ENCODE data around the gene ENDOD1.

The ENDOD1 gene

GRCh38 chr11:95085117-95085816 is 4.4 kb upstream of the ENDOD1 start:
- POLR2A ChIA-PET, result no interaction called here
- DNase-seq, result no peak

GRCh38 chr11:95086151-95086550 is 3.5 kb upstream of the ENDOD1 start:
- Histone ChIP-seq H3K36me3 (ENCODE audit: control insufficient read depth in 4 of 4, insufficient read depth in 4 of 4, low read length in 3 of 4) (no peaks in the 10 kb centered on the region), H3K9me3 (ENCODE audit: control extremely low read depth in 1 of 5, control insufficient read depth in 4 of 5, insufficient read depth in 2 of 5, low read depth in 1 of 5, low read length in 4 of 5) (no peaks in the 10 kb centered on the region), H3K27me3 (replicated peaks in 2 of 5; ENCODE audit: control insufficient read depth in 4 of 5, insufficient read depth in 5 of 5, low read length in 4 of 5) (no peaks in the 10 kb centered on the region), H3K4me1 (ENCODE audit: control extremely low read depth in 1 of 4, control insufficient read depth in 4 of 4, insufficient read depth in 4 of 4, low read length in 3 of 4) (peaks cover 5 to 21% (median 16%) of the 10 kb centered on the region in 4 experiments), H3K27ac (ENCODE audit: insufficient read depth in 1 of 2, low read depth in 1 of 2, low read length in 2 of 2, poor library complexity in 1 of 2, severe bottlenecking in 2 of 2) (no peak overlapping the region), H3K4me3 (ENCODE audit: control insufficient read depth in 1 of 7, extremely low read depth in 1 of 7, insufficient read depth in 4 of 7, low read depth in 2 of 7, low read length in 6 of 7) (no peak overlapping the region)
- ChIA-PET CTCF (interaction anchor here (1.0 to 8.5 kb wide), 6 partner anchors 9 to 53 kb away, joined by 3 to 77 read pairs (median 4); partner anchors contain the start of gene SRSF8), POLR2A (no interaction called here)
- DNase-seq, result no peak
- 97% methylated on average over 2 of the region's 2 CpGs for WGBS (ENCODE audit: insufficient coverage)

More at GRCh38 chr11:95085117-95085816, 4.4 kb upstream of the ENDOD1 start:
- Histone ChIP-seq H3K4me3 (ENCODE audit: control insufficient read depth in 1 of 7, extremely low read depth in 1 of 7, insufficient read depth in 4 of 7, low read depth in 2 of 7, low read length in 6 of 7) (no peak overlapping the region), H3K27ac (ENCODE audit: insufficient read depth in 1 of 2, low read depth in 1 of 2, low read length in 2 of 2, poor library complexity in 1 of 2, severe bottlenecking in 2 of 2) (no peak overlapping the region), H3K27me3 (replicated peaks in 2 of 5; ENCODE audit: control insufficient read depth in 4 of 5, insufficient read depth in 5 of 5, low read length in 4 of 5) (no peaks in the 10 kb centered on the region), H3K4me1 (ENCODE audit: control extremely low read depth in 1 of 4, control insufficient read depth in 4 of 4, insufficient read depth in 4 of 4, low read length in 3 of 4) (peaks cover 0 to 16% (median 7%) of the 10 kb centered on the region in 4 experiments), H3K9me3 (ENCODE audit: control extremely low read depth in 1 of 5, control insufficient read depth in 4 of 5, insufficient read depth in 2 of 5, low read depth in 1 of 5, low read length in 4 of 5) (no peaks in the 10 kb centered on the region), H3K36me3 (ENCODE audit: control insufficient read depth in 4 of 4, insufficient read depth in 4 of 4, low read length in 3 of 4) (no peaks in the 10 kb centered on the region)
- WGBS (ENCODE audit: insufficient coverage), result 90% methylated on average over 3 of the region's 3 CpGs
- CTCF ChIA-PET, result interaction anchor here (1.0 to 8.5 kb wide), 8 partner anchors 9 to 63 kb away, joined by 3 to 77 read pairs (median 4); partner anchors contain the start of gene SRSF8

- Histone ChIP-seq H3K9me3 (ENCODE audit: control extremely low read depth in 1 of 5, control insufficient read depth in 4 of 5, insufficient read depth in 2 of 5, low read depth in 1 of 5, low read length in 4 of 5) (no peaks in the 10 kb centered on the region), H3K27me3 (replicated peaks in 2 of 5; ENCODE audit: control insufficient read depth in 4 of 5, insufficient read depth in 5 of 5, low read length in 4 of 5) (no peaks in the 10 kb centered on the region), H3K27ac (ENCODE audit: insufficient read depth in 1 of 2, low read depth in 1 of 2, low read length in 2 of 2, poor library complexity in 1 of 2, severe bottlenecking in 2 of 2) (no peak overlapping the region), H3K36me3 (ENCODE audit: control insufficient read depth in 4 of 4, insufficient read depth in 4 of 4, low read length in 3 of 4) (no peaks in the 10 kb centered on the region), H3K4me3 (ENCODE audit: control insufficient read depth in 1 of 7, extremely low read depth in 1 of 7, insufficient read depth in 4 of 7, low read depth in 2 of 7, low read length in 6 of 7) (no peak overlapping the region), H3K4me1 (ENCODE audit: control extremely low read depth in 1 of 4, control insufficient read depth in 4 of 4, insufficient read depth in 4 of 4, low read length in 3 of 4) (peaks cover 5 to 21% (median 16%) of the 10 kb centered on the region in 4 experiments)
- no CpG with 5 or more reads among the region's 1 CpG for WGBS (ENCODE audit: insufficient coverage)
- peak in 1 of 3 donors; percentile 34 for DNase-seq
- ChIA-PET CTCF (interaction anchor here (1.2 to 8.5 kb wide), 4 partner anchors 11 to 64 kb away, joined by 3 to 123 read pairs (median 43); partner anchors contain the start of gene SRSF8), POLR2A (no interaction called here)
These were observed 2.6 kb upstream of the ENDOD1 start for GRCh38 chr11:95086836-95087570.

- Histone ChIP-seq H3K27me3 (replicated peaks in 2 of 5; ENCODE audit: control insufficient read depth in 4 of 5, insufficient read depth in 5 of 5, low read length in 4 of 5) (no peaks in the 10 kb centered on the region), H3K4me1 (ENCODE audit: control extremely low read depth in 1 of 4, control insufficient read depth in 4 of 4, insufficient read depth in 4 of 4, low read length in 3 of 4) (peaks cover 5 to 21% (median 16%) of the 10 kb centered on the region in 4 experiments), H3K4me3 (ENCODE audit: control insufficient read depth in 1 of 7, extremely low read depth in 1 of 7, insufficient read depth in 4 of 7, low read depth in 2 of 7, low read length in 6 of 7) (peak overlapping the region; percentile 56 to 89 (median 79)), H3K36me3 (ENCODE audit: control insufficient read depth in 4 of 4, insufficient read depth in 4 of 4, low read length in 3 of 4) (no peaks in the 10 kb centered on the region), H3K9me3 (ENCODE audit: control extremely low read depth in 1 of 5, control insufficient read depth in 4 of 5, insufficient read depth in 2 of 5, low read depth in 1 of 5, low read length in 4 of 5) (no peaks in the 10 kb centered on the region), H3K27ac (ENCODE audit: insufficient read depth in 1 of 2, low read depth in 1 of 2, low read length in 2 of 2, poor library complexity in 1 of 2, severe bottlenecking in 2 of 2) (peak overlapping the region; percentile 47 to 56)
- POLR2A ChIA-PET, result interaction anchor here (0.6 to 3.8 kb wide), 4 partner anchors 21 to 141 kb away, joined by 4 to 20 read pairs (median 6); partner anchors contain the start of gene SRSF8
- DNase-seq, result peak; percentile 70 to 86 (median 81)
- CTCF ChIA-PET, result interaction anchor here (0.8 to 8.1 kb wide), 8 partner anchors 9 to 673 kb away, joined by 3 to 123 read pairs (median 6); partner anchors contain the start of gene SRSF8
- WGBS (ENCODE audit: insufficient coverage), result 1% methylated on average over 19 of the region's 27 CpGs
These were observed 563 bp upstream of the ENDOD1 start for GRCh38 chr11:95088946-95089619.

GRCh38 chr11:95091663-95092180 is 2.1 kb downstream of the ENDOD1 start:
- CTCF ChIA-PET, result interaction anchor here (1.4 to 8.1 kb wide), 4 partner anchors 8 to 26 kb away, joined by 3 to 123 read pairs (median 35); partner anchors contain the start of gene SRSF8
- no peak for DNase-seq
- H3K4me1 ChIP-seq (ENCODE audit: control extremely low read depth in 1 of 4, control insufficient read depth in 4 of 4, insufficient read depth in 4 of 4, low read length in 3 of 4), result peaks cover 5 to 21% (median 16%) of the 10 kb centered on the region in 4 experiments
- POLR2A ChIA-PET, result interaction anchor here (3.8 kb wide), 1 partner anchor 24 kb away, joined by 20 read pairs; the partner anchor contains the start of gene SRSF8
- H3K9me3 ChIP-seq (ENCODE audit: control extremely low read depth in 1 of 5, control insufficient read depth in 4 of 5, insufficient read depth in 2 of 5, low read depth in 1 of 5, low read length in 4 of 5), result no peaks in the 10 kb centered on the region
- no peak overlapping the region for H3K4me3 ChIP-seq (ENCODE audit: control insufficient read depth in 1 of 7, extremely low read depth in 1 of 7, insufficient read depth in 4 of 7, low read depth in 2 of 7, low read length in 6 of 7)
- H3K27me3 ChIP-seq (replicated peaks in 2 of 5; ENCODE audit: control insufficient read depth in 4 of 5, insufficient read depth in 5 of 5, low read length in 4 of 5), result no peaks in the 10 kb centered on the region
- H3K27ac ChIP-seq (ENCODE audit: insufficient read depth in 1 of 2, low read depth in 1 of 2, low read length in 2 of 2, poor library complexity in 1 of 2, severe bottlenecking in 2 of 2), result no peak overlapping the region
- H3K36me3 ChIP-seq (ENCODE audit: control insufficient read depth in 4 of 4, insufficient read depth in 4 of 4, low read length in 3 of 4), result peaks cover 0 to 5% (median 0%) of the 10 kb centered on the region in 4 experiments

GRCh38 chr11:95092549-95093324 is 3.1 kb downstream of the ENDOD1 start:
- peak; percentile 31 to 62 (median 61) for DNase-seq
- Histone ChIP-seq H3K9me3 (ENCODE audit: control extremely low read depth in 1 of 5, control insufficient read depth in 4 of 5, insufficient read depth in 2 of 5, low read depth in 1 of 5, low read length in 4 of 5) (no peaks in the 10 kb centered on the region), H3K27ac (ENCODE audit: insufficient read depth in 1 of 2, low read depth in 1 of 2, low read length in 2 of 2, poor library complexity in 1 of 2, severe bottlenecking in 2 of 2) (no peak overlapping the region), H3K4me1 (ENCODE audit: control extremely low read depth in 1 of 4, control insufficient read depth in 4 of 4, insufficient read depth in 4 of 4, low read length in 3 of 4) (peaks cover 5 to 21% (median 16%) of the 10 kb centered on the region in 4 experiments), H3K27me3 (replicated peaks in 2 of 5; ENCODE audit: control insufficient read depth in 4 of 5, insufficient read depth in 5 of 5, low read length in 4 of 5) (no peaks in the 10 kb centered on the region), H3K36me3 (ENCODE audit: control insufficient read depth in 4 of 4, insufficient read depth in 4 of 4, low read length in 3 of 4) (peaks cover 0 to 5% (median 0%) of the 10 kb centered on the region in 4 experiments), H3K4me3 (ENCODE audit: control insufficient read depth in 1 of 7, extremely low read depth in 1 of 7, insufficient read depth in 4 of 7, low read depth in 2 of 7, low read length in 6 of 7) (no peak overlapping the region)
- POLR2A ChIA-PET, result interaction anchor here (0.7 kb wide), 1 partner anchor 26 kb away, joined by 3 read pairs; the partner anchor contains the start of gene SRSF8
- CTCF ChIA-PET, result interaction anchor here (0.9 to 8.1 kb wide), 6 partner anchors 13 to 59 kb away, joined by 4 to 123 read pairs (median 6); partner anchors contain the start of gene SRSF8
- 62% methylated on average over 3 of the region's 5 CpGs for WGBS (ENCODE audit: insufficient coverage)
